ENCODE data around the gene SDCCAG8. TPM values are rescaled to one million over a fixed set of nuclear protein-coding genes. Genes with fewer than 3 reads are reported as not detected.

SDCCAG8 gene
- polyA plus RNA-seq, 2 of the 4 experiments (the other 2 are of a cell fraction), result 48.8 to 64.8 TPM

- 66% methylated on average over 4 of the region's 4 CpGs for WGBS (ENCODE audit: missing lambda C conversion rate)
- DNase-seq (ENCODE audit: low read depth in 1 of 2, low spot score in 1 of 2) (no peak), ATAC-seq (no peak), FAIRE-seq (no peak)
- no peaks in the 10 kb centered on the region for H3K4me1 ChIP-seq
- CTCF ChIA-PET, result interaction anchor here (1.0 kb wide), 1 partner anchor 9 kb away, joined by 3 read pairs; no protein-coding TSS in a partner anchor
- no peak overlapping the region for H3K4me2 ChIP-seq
- POLR2A ChIA-PET, result interaction anchor here (1.4 kb wide), 1 partner anchor 38 kb away, joined by 5 read pairs; the partner anchor contains the start of genes CEP170 and SDCCAG8
- no peak overlapping the region for H3K4me3 ChIP-seq
- peaks cover 12% of the 10 kb centered on the region; the same call in 2 of the 3 replicates for H3K9me3 ChIP-seq
- TF ChIP-seq ZFP36 (IDR thresholded peaks at IDR 0.05; ENCODE audit: borderline replicate concordance, partially characterized antibody), result no peak
- TF ChIP-seq TP53 (CRISPR knock-in tag; IDR thresholded peaks at IDR 0.05), result no peak
- TF ChIP-seq POLR2AphosphoS2 (conservative IDR thresholded peaks at IDR 0.05; ENCODE audit: low read length), result no peak
- no peak for TF ChIP-seq RCOR1 (IDR thresholded peaks at IDR 0.05; ENCODE audit: low read depth, low read length)
- no peak for TF ChIP-seq RAD21 (conservative IDR thresholded peaks at IDR 0.05 in 1 of 2, IDR thresholded peaks at IDR 0.05 in 1 of 2)
- TF ChIP-seq NPAS2 (CRISPR knock-in tag; IDR thresholded peaks at IDR 0.05; ENCODE audit: borderline replicate concordance), result no peak
- TF ChIP-seq BHLHE40 (IDR thresholded peaks at IDR 0.05; ENCODE audit: low read depth, low read length), result no peak
- TF ChIP-seq ESRRA (IDR thresholded peaks at IDR 0.05; ENCODE audit: borderline replicate concordance, low read length), result no peak
- no peak for TF ChIP-seq RFX5 (IDR thresholded peaks at IDR 0.05)
- TF ChIP-seq EHMT2 (IDR thresholded peaks at IDR 0.05; ENCODE audit: low read depth), result no peak
- H3K27ac ChIP-seq, result peak overlapping the region in 1 of 2 experiments; percentile 48; a peak in 2 of 6 replicates
Measured at GRCh38 chr1:243293941-243294722, 38.3 kb downstream of the SDCCAG8 start.

- Histone ChIP-seq H3K4me1 (no peaks in the 10 kb centered on the region), H3K4me3 (no peak overlapping the region), H3K4me2 (no peak overlapping the region), H3K27ac (peak overlapping the region in 1 of 2 experiments; percentile 48; a peak in 2 of 6 replicates), H3K9me3 (peaks cover 12% of the 10 kb centered on the region; the same call in 2 of the 3 replicates)
- no peak for FAIRE-seq
- no peak for DNase-seq (ENCODE audit: low read depth in 1 of 2, low spot score in 1 of 2)
- ATAC-seq, result no peak
- CTCF ChIA-PET, result interaction anchor here (1.4 to 1.5 kb wide), 2 partner anchors 10 to 17 kb away, joined by 4 read pairs; no protein-coding TSS in a partner anchor
- TF ChIP-seq FOSL2 (IDR thresholded peaks at IDR 0.05), result no peak
- 0 out of 2 replicates have a peak, but pooled peaks have one; percentile 11 for TF ChIP-seq FOSL2 (CRISPR knock-in tag; IDR thresholded peaks at IDR 0.05)
- no peak for TF ChIP-seq RNF2 (IDR thresholded peaks at IDR 0.05; ENCODE audit: borderline replicate concordance, low read depth)
- POLR2A ChIA-PET, result interaction anchor here (1.4 kb wide), 1 partner anchor 39 kb away, joined by 5 read pairs; the partner anchor contains the start of genes CEP170 and SDCCAG8
- 49% methylated on average over 3 of the region's 3 CpGs for WGBS (ENCODE audit: missing lambda C conversion rate)
Measured at GRCh38 chr1:243294723-243295121, 38.9 kb downstream of the SDCCAG8 start.

GRCh38 chr1:243299069-243299468 is 43.2 kb downstream of the SDCCAG8 start:
- H3K4me3 ChIP-seq, result no peak overlapping the region
- DNase-seq (ENCODE audit: low read depth in 1 of 2, low spot score in 1 of 2) (no peak), ATAC-seq (no peak), FAIRE-seq (no peak)
- ChIA-PET POLR2A (no interaction called here), CTCF (no interaction called here)
- H3K4me1 ChIP-seq, result 0 out of 3 replicates have a peak, but pooled peaks cover under 1% of the 10 kb centered on the region
- H3K4me2 ChIP-seq, result no peak overlapping the region
- TF ChIP-seq PBX3 (IDR thresholded peaks at IDR 0.05), result no peak
- TF ChIP-seq BHLHE40 (IDR thresholded peaks at IDR 0.05; ENCODE audit: low read depth, low read length), result no peak
- no peak for TF ChIP-seq USF2 (IDR thresholded peaks at IDR 0.05)
- TF ChIP-seq EP300 (IDR thresholded peaks at IDR 0.05), result no peak
- no peak for TF ChIP-seq PHF8 (IDR thresholded peaks at IDR 0.05; ENCODE audit: borderline replicate concordance, low read depth)
- TF ChIP-seq ELK1 (IDR thresholded peaks at IDR 0.05; ENCODE audit: low read depth, low read length), result no peak
- no peak for TF ChIP-seq SREBF2 (IDR thresholded peaks at IDR 0.05)
- no peak for TF ChIP-seq POLR2A (IDR thresholded peaks at IDR 0.05; ENCODE audit: low read length)
- TF ChIP-seq ZC3H11A (IDR thresholded peaks at IDR 0.05), result no peak
- TF ChIP-seq JUN (IDR thresholded peaks at IDR 0.05), result no peak
- TF ChIP-seq HOXB5 (CRISPR knock-in tag; IDR thresholded peaks at IDR 0.05), result no peak
- TF ChIP-seq MAZ (IDR thresholded peaks at IDR 0.05; ENCODE audit: borderline replicate concordance, low read depth, low read length), result no peak
- TF ChIP-seq HES2 (IDR thresholded peaks at IDR 0.05), result no peak
- TF ChIP-seq HOXA7 (CRISPR knock-in tag; IDR thresholded peaks at IDR 0.05), result no peak
- TF ChIP-seq ZNF302 (CRISPR knock-in tag; IDR thresholded peaks at IDR 0.05), result no peak
- no peak for TF ChIP-seq EHF (CRISPR knock-in tag; IDR thresholded peaks at IDR 0.05)
- WGBS (ENCODE audit: missing lambda C conversion rate), result 90% methylated on average over 1 of the region's 1 CpG
- H3K27ac ChIP-seq, result no peak overlapping the region
- peaks cover 7% of the 10 kb centered on the region for H3K9me3 ChIP-seq

Measured in A549 (cell line).